Measurements from ENCODE around the gene DCHS1. TPM values are rescaled to one million over a fixed set of nuclear protein-coding genes. Genes with fewer than 3 reads are reported as not detected.
A peak's percentile ranks its signal among the peaks of the same experiment; 100 is the strongest.

Gene DCHS1
- total and polyA plus RNA-seq, 4 donors: 0.68 to 8.9 (median 5.8) TPM

DNA sequence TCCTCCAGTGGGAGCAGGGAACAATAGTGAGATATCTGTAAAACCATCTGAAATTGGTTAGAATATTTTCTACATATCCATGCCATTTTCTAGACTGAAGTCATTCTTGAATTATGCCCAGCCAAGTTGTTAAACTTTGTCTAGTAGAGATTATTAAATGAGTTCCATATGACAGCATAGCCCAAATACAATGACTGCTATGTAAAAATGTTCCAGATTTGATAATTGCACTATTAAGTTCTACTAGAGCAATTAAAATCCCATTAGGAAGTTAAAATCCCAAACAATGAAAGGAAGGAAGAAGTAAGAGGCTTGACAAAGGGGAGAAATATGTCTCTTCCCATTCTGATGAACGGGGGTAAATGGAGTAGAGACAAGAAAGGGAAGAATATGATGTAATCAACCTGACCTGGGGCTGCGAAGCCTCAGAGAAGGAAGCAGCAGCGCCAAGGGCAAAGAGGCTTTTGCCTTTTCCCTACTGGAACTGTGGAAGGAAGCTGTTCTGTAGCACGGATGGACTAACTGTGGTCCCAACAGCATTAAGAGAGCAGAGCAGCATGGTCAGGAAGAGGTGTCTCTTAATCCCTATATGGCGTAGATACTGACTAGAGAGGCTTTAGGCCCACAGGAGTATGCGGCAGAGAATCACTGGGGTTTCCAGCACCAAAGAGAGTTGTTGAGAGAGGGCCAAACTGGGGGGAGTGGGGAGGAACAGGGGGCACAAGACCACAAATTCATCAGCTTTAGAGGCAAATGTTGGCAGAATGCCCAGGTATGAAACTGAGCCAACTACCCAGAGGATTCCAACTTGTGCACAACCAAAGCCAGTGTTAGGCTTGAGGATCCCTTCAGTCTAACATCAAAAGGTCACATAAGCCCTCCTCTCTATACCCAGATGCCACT, 78.9 kb downstream of the DCHS1 start:
- Histone ChIP-seq H3K9me3 (ENCODE audit: control insufficient read depth in 4 of 4, low read length in 3 of 4) (no peaks in the 10 kb centered on the region), H3K36me3 (ENCODE audit: control insufficient read depth in 4 of 4, insufficient read depth in 3 of 4, low read depth in 1 of 4, low read length in 3 of 4) (peaks cover 0 to 2% (median 0%) of the 10 kb centered on the region in 4 donors), H3K4me3 (ENCODE audit: low read depth in 1 of 3, low read length in 3 of 3) (no peak overlapping the region), H3K9ac (ENCODE audit: low read depth in 1 of 2, low read length in 2 of 2) (no peak overlapping the region), H3K4me1 (ENCODE audit: control insufficient read depth in 4 of 4, insufficient read depth in 4 of 4, low read length in 3 of 4) (no peaks in the 10 kb centered on the region), H3K27me3 (ENCODE audit: control insufficient read depth in 4 of 4, insufficient read depth in 4 of 4, low read length in 3 of 4) (no peaks in the 10 kb centered on the region), H3K27ac (ENCODE audit: low read depth in 1 of 2, low read length in 2 of 2) (no peak overlapping the region)
- 60% methylated on average over 6 of the region's 6 CpGs for WGBS
- DNase-seq (ENCODE audit: low spot score): peak; percentile 17
- TF ChIP-seq, protein P1, sequence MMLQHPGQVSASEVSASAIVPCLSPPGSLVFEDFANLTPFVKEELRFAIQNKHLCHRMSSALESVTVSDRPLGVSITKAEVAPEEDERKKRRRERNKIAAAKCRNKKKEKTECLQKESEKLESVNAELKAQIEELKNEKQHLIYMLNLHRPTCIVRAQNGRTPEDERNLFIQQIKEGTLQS (IDR thresholded peaks at IDR 0.05): no peak
- TF ChIP-seq HNF4G (IDR thresholded peaks at IDR 0.05): no peak

DNA sequence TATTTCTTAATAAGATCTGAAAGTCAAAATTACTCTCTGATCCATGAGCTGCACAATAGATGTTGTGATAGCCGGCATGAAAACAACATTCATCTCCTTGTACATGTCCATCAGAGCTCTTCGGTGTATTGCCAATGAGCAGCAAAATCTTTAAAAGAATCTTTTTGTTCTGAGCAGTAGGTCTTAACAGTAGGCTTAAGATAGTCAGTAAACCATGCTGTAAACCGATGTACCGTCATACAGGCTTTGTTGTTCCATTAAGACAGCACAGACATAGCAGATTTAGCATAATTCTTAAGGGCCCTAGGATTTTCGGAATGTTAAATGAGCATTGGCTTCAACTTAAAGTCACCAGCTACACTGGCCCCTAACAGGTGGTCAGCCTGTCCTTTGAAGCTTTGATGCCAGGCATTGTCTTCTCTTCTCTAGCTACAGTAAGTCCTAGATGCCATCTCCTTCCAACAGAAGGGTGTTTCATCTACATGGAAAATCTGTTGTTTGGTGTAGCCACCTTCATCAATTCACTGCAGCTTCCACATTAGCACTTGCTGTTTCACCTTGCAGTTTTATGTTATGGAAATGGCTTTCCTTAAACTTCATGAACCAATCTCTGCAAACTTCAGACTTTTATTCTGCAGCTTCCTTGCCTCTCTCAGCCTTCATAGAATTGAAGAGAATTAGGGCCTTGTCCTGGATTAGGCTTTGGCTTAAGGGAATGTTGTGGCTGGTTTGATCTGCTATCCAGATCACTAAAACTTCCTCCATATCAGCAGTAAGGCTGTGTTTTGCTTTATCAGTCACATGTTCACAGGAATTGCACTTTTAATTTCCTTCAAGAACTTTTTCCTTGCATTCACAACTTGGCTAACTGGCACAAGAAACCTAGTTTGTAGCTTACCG, 80.5 kb downstream of the DCHS1 start:
- Histone ChIP-seq H3K9ac (ENCODE audit: low read depth in 1 of 2, low read length in 2 of 2) (no peak overlapping the region), H3K27ac (ENCODE audit: low read depth in 1 of 2, low read length in 2 of 2) (no peak overlapping the region), H3K4me3 (ENCODE audit: low read depth in 1 of 3, low read length in 3 of 3) (no peak overlapping the region), H3K27me3 (ENCODE audit: control insufficient read depth in 4 of 4, insufficient read depth in 4 of 4, low read length in 3 of 4) (no peaks in the 10 kb centered on the region), H3K36me3 (ENCODE audit: control insufficient read depth in 4 of 4, insufficient read depth in 3 of 4, low read depth in 1 of 4, low read length in 3 of 4) (peaks cover 0 to 2% (median 0%) of the 10 kb centered on the region in 4 donors), H3K4me1 (ENCODE audit: control insufficient read depth in 4 of 4, insufficient read depth in 4 of 4, low read length in 3 of 4) (no peaks in the 10 kb centered on the region), H3K9me3 (ENCODE audit: control insufficient read depth in 4 of 4, low read length in 3 of 4) (no peaks in the 10 kb centered on the region)
- DNase-seq (ENCODE audit: low spot score): no peak
- no peak for TF ChIP-seq RXRA (IDR thresholded peaks at IDR 0.05)
- no peak for TF ChIP-seq TAF1 (conservative IDR thresholded peaks at IDR 0.05)
- TF ChIP-seq NR2F2 (IDR thresholded peaks at IDR 0.05): no peak
- no peak for TF ChIP-seq RAD21 (IDR thresholded peaks at IDR 0.05)
- TF ChIP-seq FOXA1 (IDR thresholded peaks at IDR 0.05): no peak
- TF ChIP-seq HNF4A (conservative IDR thresholded peaks at IDR 0.05): no peak
- TF ChIP-seq HNF4G (IDR thresholded peaks at IDR 0.05): no peak
- TF ChIP-seq, protein P2, sequence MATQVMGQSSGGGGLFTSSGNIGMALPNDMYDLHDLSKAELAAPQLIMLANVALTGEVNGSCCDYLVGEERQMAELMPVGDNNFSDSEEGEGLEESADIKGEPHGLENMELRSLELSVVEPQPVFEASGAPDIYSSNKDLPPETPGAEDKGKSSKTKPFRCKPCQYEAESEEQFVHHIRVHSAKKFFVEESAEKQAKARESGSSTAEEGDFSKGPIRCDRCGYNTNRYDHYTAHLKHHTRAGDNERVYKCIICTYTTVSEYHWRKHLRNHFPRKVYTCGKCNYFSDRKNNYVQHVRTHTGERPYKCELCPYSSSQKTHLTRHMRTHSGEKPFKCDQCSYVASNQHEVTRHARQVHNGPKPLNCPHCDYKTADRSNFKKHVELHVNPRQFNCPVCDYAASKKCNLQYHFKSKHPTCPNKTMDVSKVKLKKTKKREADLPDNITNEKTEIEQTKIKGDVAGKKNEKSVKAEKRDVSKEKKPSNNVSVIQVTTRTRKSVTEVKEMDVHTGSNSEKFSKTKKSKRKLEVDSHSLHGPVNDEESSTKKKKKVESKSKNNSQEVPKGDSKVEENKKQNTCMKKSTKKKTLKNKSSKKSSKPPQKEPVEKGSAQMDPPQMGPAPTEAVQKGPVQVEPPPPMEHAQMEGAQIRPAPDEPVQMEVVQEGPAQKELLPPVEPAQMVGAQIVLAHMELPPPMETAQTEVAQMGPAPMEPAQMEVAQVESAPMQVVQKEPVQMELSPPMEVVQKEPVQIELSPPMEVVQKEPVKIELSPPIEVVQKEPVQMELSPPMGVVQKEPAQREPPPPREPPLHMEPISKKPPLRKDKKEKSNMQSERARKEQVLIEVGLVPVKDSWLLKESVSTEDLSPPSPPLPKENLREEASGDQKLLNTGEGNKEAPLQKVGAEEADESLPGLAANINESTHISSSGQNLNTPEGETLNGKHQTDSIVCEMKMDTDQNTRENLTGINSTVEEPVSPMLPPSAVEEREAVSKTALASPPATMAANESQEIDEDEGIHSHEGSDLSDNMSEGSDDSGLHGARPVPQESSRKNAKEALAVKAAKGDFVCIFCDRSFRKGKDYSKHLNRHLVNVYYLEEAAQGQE (IDR thresholded peaks at IDR 0.05): no peak
- TF ChIP-seq JUND (IDR thresholded peaks at IDR 0.05): no peak
- TF ChIP-seq FOXA2 (IDR thresholded peaks at IDR 0.05): no peak
- no peak for TF ChIP-seq SP1 (IDR thresholded peaks at IDR 0.05)
- TF ChIP-seq, protein P3, sequence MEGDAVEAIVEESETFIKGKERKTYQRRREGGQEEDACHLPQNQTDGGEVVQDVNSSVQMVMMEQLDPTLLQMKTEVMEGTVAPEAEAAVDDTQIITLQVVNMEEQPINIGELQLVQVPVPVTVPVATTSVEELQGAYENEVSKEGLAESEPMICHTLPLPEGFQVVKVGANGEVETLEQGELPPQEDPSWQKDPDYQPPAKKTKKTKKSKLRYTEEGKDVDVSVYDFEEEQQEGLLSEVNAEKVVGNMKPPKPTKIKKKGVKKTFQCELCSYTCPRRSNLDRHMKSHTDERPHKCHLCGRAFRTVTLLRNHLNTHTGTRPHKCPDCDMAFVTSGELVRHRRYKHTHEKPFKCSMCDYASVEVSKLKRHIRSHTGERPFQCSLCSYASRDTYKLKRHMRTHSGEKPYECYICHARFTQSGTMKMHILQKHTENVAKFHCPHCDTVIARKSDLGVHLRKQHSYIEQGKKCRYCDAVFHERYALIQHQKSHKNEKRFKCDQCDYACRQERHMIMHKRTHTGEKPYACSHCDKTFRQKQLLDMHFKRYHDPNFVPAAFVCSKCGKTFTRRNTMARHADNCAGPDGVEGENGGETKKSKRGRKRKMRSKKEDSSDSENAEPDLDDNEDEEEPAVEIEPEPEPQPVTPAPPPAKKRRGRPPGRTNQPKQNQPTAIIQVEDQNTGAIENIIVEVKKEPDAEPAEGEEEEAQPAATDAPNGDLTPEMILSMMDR (IDR thresholded peaks at IDR 0.05; ENCODE audit: low read depth, low read length, missing input control): no peak
- TF ChIP-seq, protein P1 (IDR thresholded peaks at IDR 0.05): no peak
- TF ChIP-seq, protein P4, sequence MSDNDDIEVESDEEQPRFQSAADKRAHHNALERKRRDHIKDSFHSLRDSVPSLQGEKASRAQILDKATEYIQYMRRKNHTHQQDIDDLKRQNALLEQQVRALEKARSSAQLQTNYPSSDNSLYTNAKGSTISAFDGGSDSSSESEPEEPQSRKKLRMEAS (IDR thresholded peaks at IDR 0.05): no peak
- TF ChIP-seq YY1 (IDR thresholded peaks at IDR 0.05): no peak
- no peak for TF ChIP-seq EGR1 (IDR thresholded peaks at IDR 0.05; ENCODE audit: low read depth in 2 of 2)
- no peak for TF ChIP-seq GABPA (IDR thresholded peaks at IDR 0.05 in 1 of 2, conservative IDR thresholded peaks at IDR 0.05 in 1 of 2)
- TF ChIP-seq, protein P5, sequence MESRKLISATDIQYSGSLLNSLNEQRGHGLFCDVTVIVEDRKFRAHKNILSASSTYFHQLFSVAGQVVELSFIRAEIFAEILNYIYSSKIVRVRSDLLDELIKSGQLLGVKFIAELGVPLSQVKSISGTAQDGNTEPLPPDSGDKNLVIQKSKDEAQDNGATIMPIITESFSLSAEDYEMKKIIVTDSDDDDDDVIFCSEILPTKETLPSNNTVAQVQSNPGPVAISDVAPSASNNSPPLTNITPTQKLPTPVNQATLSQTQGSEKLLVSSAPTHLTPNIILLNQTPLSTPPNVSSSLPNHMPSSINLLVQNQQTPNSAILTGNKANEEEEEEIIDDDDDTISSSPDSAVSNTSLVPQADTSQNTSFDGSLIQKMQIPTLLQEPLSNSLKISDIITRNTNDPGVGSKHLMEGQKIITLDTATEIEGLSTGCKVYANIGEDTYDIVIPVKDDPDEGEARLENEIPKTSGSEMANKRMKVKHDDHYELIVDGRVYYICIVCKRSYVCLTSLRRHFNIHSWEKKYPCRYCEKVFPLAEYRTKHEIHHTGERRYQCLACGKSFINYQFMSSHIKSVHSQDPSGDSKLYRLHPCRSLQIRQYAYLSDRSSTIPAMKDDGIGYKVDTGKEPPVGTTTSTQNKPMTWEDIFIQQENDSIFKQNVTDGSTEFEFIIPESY (IDR thresholded peaks at IDR 0.05): no peak
- WGBS: 93% methylated on average over 6 of the region's 6 CpGs
